Lower leg skin (tissue), 3 donors: Measurements from ENCODE around the gene AQP12A.

Experiments
- CTCF ChIP-seq, 3 donors: fragments of 450-650 bp; IDR thresholded peaks; one replicate each; pipeline ENCODE4 v1.5.1; 2016; ENCODE audit warnings: antibody characterized with exemption in 3 of 3, mild to moderate bottlenecking in 3 of 3, moderate library complexity in 2 of 3
- POLR2A ChIP-seq, 2 donors: fragments of 450-650 bp; IDR thresholded peaks; one replicate each; pipeline ENCODE4 v1.6.1; 2016 to 2017; ENCODE audit warnings: antibody characterized with exemption in 2 of 2, mild to moderate bottlenecking in 1 of 2, moderate library complexity in 1 of 2

- no peak for TF ChIP-seq POLR2A (IDR thresholded peaks at IDR 0.05)
- no peak for TF ChIP-seq CTCF (IDR thresholded peaks at IDR 0.05)
These were observed 32.8 kb downstream of the AQP12A start for GRCh38 chr2:240724431-240724830.
